NCI-H345 (cell line): Measurements from ENCODE around the gene NEU2.

Experiments used
- DNase-seq: peaks from one replicate; lab custom pipeline; 2025; lab: John Stamatoyannopoulos, UW

Gene NEU2

GRCh38 chr2:233076749-233077148 lies 44.3 kb downstream of the NEU2 start:
- no peak for DNase-seq

GRCh38 chr2:233079473-233079877 lies 47.0 kb downstream of the NEU2 start:
- no peak for DNase-seq

- no peak for DNase-seq
These were observed 47.7 kb downstream of the NEU2 start for GRCh38 chr2:233079953-233080835.

- DNase-seq: no peak
These were observed 48.4 kb downstream of the NEU2 start for GRCh38 chr2:233080836-233081229.

- DNase-seq: no peak
These were observed 48.8 kb downstream of the NEU2 start for GRCh38 chr2:233081232-233081730.

- no peak for DNase-seq
These were observed 49.3 kb downstream of the NEU2 start for GRCh38 chr2:233081731-233082221.

- no peak for DNase-seq
These were observed 49.9 kb downstream of the NEU2 start for GRCh38 chr2:233082222-233082930.

GRCh38 chr2:233082931-233083755 lies 50.7 kb downstream of the NEU2 start:
- no peak for DNase-seq

- no peak for DNase-seq
These were observed 51.3 kb downstream of the NEU2 start for GRCh38 chr2:233083782-233084181.

- DNase-seq: no peak
These were observed 52.0 kb downstream of the NEU2 start for GRCh38 chr2:233084488-233084887.
